HUES64 (cell line): ENCODE data around the gene GBP4.

Experiments
- H3K27ac ChIP-seq: 2 replicates; pipeline ENCODE4 v1.7.0; 2013; ENCODE audit warnings: low read depth, low read length, inconsistent platforms
- H3K27me3 ChIP-seq: 2 replicates; pipeline ENCODE4 v1.6.1; 2013; ENCODE audit warnings: mild to moderate bottlenecking, low read length; ENCODE audit not compliant: insufficient read depth
- H3K36me3 ChIP-seq: 2 replicates; pipeline ENCODE4 v1.6.1; 2013; ENCODE audit warnings: mild to moderate bottlenecking, low read length; ENCODE audit not compliant: insufficient read depth
- H3K4me1 ChIP-seq: 2 replicates; pipeline ENCODE4 v1.6.1; 2013; ENCODE audit warnings: mild to moderate bottlenecking, low read length, moderate library complexity; ENCODE audit not compliant: insufficient read depth
- H3K4me3 ChIP-seq: 2 replicates; pipeline ENCODE4 v1.5.1; 2013; ENCODE audit warnings: mild to moderate bottlenecking, low read length, moderate library complexity
- H3K9ac ChIP-seq: 2 replicates; pipeline ENCODE4 v1.6.1; 2013; ENCODE audit warnings: mild to moderate bottlenecking, low read depth, low read length
- H3K9me3 ChIP-seq: 2 replicates; pipeline ENCODE4 v1.6.1; 2013; ENCODE audit warnings: low read depth, low read length; ENCODE audit not compliant: insufficient read depth
- WGBS: fragments of 150-250, 120-280 bp; methylation state at CpG from one replicate; pipeline ENCODE4 v1.1.7; 2013; ENCODE audit warnings: missing lambda C conversion rate; 5-methylcytosine and 5-hydroxymethylcytosine counted together

Gene GBP4

GRCh38 chr1:89200663-89201062, 1.9 kb upstream of the GBP4 start:
- no peaks in the 10 kb centered on the region for H3K27me3 ChIP-seq
- no peak overlapping the region for H3K9ac ChIP-seq
- H3K4me1 ChIP-seq, result no peaks in the 10 kb centered on the region
- H3K36me3 ChIP-seq, result no peaks in the 10 kb centered on the region
- H3K4me3 ChIP-seq, result no peak overlapping the region
- whole genome bisulfite sequencing, result 96% methylated on average over 2 of the region's 2 CpGs
- no peak overlapping the region for H3K27ac ChIP-seq
- H3K9me3 ChIP-seq, result peaks cover 15% of the 10 kb centered on the region

- H3K27ac ChIP-seq, result no peak overlapping the region
- H3K36me3 ChIP-seq, result no peaks in the 10 kb centered on the region
- no peaks in the 10 kb centered on the region for H3K27me3 ChIP-seq
- no CpG with 5 or more reads among the region's 1 CpG for WGBS
- H3K9me3 ChIP-seq, result peaks cover 4% of the 10 kb centered on the region; the same call in 1 of the 2 replicates
- H3K4me3 ChIP-seq, result no peak overlapping the region
- no peak overlapping the region for H3K9ac ChIP-seq
- no peaks in the 10 kb centered on the region for H3K4me1 ChIP-seq
Observed at GRCh38 chr1:89199525-89200031, 836 bp upstream of the GBP4 start.

GRCh38 chr1:89198081-89198480, 661 bp downstream of the GBP4 start:
- no peak overlapping the region for H3K4me3 ChIP-seq
- WGBS, result 78% methylated on average over 8 of the region's 8 CpGs
- no peak overlapping the region for H3K9ac ChIP-seq
- H3K4me1 ChIP-seq, result no peaks in the 10 kb centered on the region
- no peaks in the 10 kb centered on the region for H3K9me3 ChIP-seq
- no peak overlapping the region for H3K27ac ChIP-seq
- H3K36me3 ChIP-seq, result no peaks in the 10 kb centered on the region
- no peaks in the 10 kb centered on the region for H3K27me3 ChIP-seq

- Histone ChIP-seq H3K36me3 (no peaks in the 10 kb centered on the region), H3K27ac (no peak overlapping the region), H3K4me3 (no peak overlapping the region), H3K27me3 (no peaks in the 10 kb centered on the region), H3K9ac (no peak overlapping the region), H3K9me3 (no peaks in the 10 kb centered on the region), H3K4me1 (no peaks in the 10 kb centered on the region)
- 97% methylated on average over 3 of the region's 3 CpGs for WGBS
Observed at GRCh38 chr1:89195476-89195875, 3.3 kb downstream of the GBP4 start.

- no peak overlapping the region for H3K4me3 ChIP-seq
- H3K27me3 ChIP-seq, result no peaks in the 10 kb centered on the region
- H3K27ac ChIP-seq, result no peak overlapping the region
- no peaks in the 10 kb centered on the region for H3K36me3 ChIP-seq
- no peaks in the 10 kb centered on the region for H3K4me1 ChIP-seq
- 92% methylated on average over 5 of the region's 5 CpGs for WGBS
- no peaks in the 10 kb centered on the region for H3K9me3 ChIP-seq
- no peak overlapping the region for H3K9ac ChIP-seq
Observed at GRCh38 chr1:89191314-89191713, 7.4 kb downstream of the GBP4 start.

GRCh38 chr1:89190017-89190416, 8.7 kb downstream of the GBP4 start:
- H3K27me3 ChIP-seq, result no peaks in the 10 kb centered on the region
- no peaks in the 10 kb centered on the region for H3K4me1 ChIP-seq
- H3K9ac ChIP-seq, result no peak overlapping the region
- no peaks in the 10 kb centered on the region for H3K36me3 ChIP-seq
- no peak overlapping the region for H3K27ac ChIP-seq
- WGBS, result 91% methylated on average over 4 of the region's 4 CpGs
- no peaks in the 10 kb centered on the region for H3K9me3 ChIP-seq
- no peak overlapping the region for H3K4me3 ChIP-seq

GRCh38 chr1:89179343-89179742, 19.4 kb downstream of the GBP4 start:
- no peaks in the 10 kb centered on the region for H3K4me1 ChIP-seq
- no peak overlapping the region for H3K27ac ChIP-seq
- H3K27me3 ChIP-seq, result no peaks in the 10 kb centered on the region
- peaks cover 3% of the 10 kb centered on the region; the same call in 1 of the 2 replicates for H3K9me3 ChIP-seq
- H3K9ac ChIP-seq, result no peak overlapping the region
- 95% methylated on average over 2 of the region's 2 CpGs for WGBS
- no peak overlapping the region for H3K4me3 ChIP-seq
- H3K36me3 ChIP-seq, result no peaks in the 10 kb centered on the region

- no peaks in the 10 kb centered on the region for H3K4me1 ChIP-seq
- no peak overlapping the region for H3K4me3 ChIP-seq
- H3K36me3 ChIP-seq, result no peaks in the 10 kb centered on the region
- no peaks in the 10 kb centered on the region for H3K27me3 ChIP-seq
- no peaks in the 10 kb centered on the region for H3K9me3 ChIP-seq
- H3K27ac ChIP-seq, result no peak overlapping the region
- WGBS, result 100% methylated on average over 2 of the region's 2 CpGs
- no peak overlapping the region for H3K9ac ChIP-seq
Observed at GRCh38 chr1:89176971-89177370, 21.8 kb downstream of the GBP4 start.

- Histone ChIP-seq H3K27me3 (no peaks in the 10 kb centered on the region), H3K27ac (no peak within 1 kb of the TSS), H3K9me3 (no peaks in the 10 kb centered on the region), H3K9ac (no peak within 1 kb of the TSS), H3K4me1 (no peaks in the 10 kb centered on the region), H3K36me3 (no peaks in the 10 kb centered on the region), H3K4me3 (no peak within 1 kb of the TSS)
Observed at GRCh38 chr1:89175601-89176256, 23.0 kb downstream of the GBP4 start, which contains the start of gene GBP7. Gene GBP7 (minus strand): TSS chr1:89176003. CDS start chr1:89171935, 4,068 bp downstream.

GRCh38 chr1:89174491-89174890, 24.3 kb downstream of the GBP4 start:
- Histone ChIP-seq H3K9ac (no peak overlapping the region), H3K4me1 (no peaks in the 10 kb centered on the region), H3K4me3 (no peak overlapping the region), H3K9me3 (no peaks in the 10 kb centered on the region), H3K27ac (no peak overlapping the region), H3K27me3 (no peaks in the 10 kb centered on the region), H3K36me3 (no peaks in the 10 kb centered on the region)
- WGBS, result 69% methylated on average over 2 of the region's 3 CpGs

GRCh38 chr1:89172468-89173143, 26.1 kb downstream of the GBP4 start:
- WGBS, result 93% methylated on average over 3 of the region's 4 CpGs
- no peak overlapping the region for H3K9ac ChIP-seq
- no peaks in the 10 kb centered on the region for H3K27me3 ChIP-seq
- no peaks in the 10 kb centered on the region for H3K4me1 ChIP-seq
- H3K27ac ChIP-seq, result no peak overlapping the region
- no peak overlapping the region for H3K4me3 ChIP-seq
- H3K9me3 ChIP-seq, result no peaks in the 10 kb centered on the region
- H3K36me3 ChIP-seq, result no peaks in the 10 kb centered on the region
